HCT116 (cell line): Measurements from ENCODE around the gene TTLL10. TPM values are rescaled to one million over a fixed set of nuclear protein-coding genes. Genes with fewer than 3 reads are reported as not detected.

Source experiments
- ATAC-seq: fragments of 200-7000 bp; cut with Tn5 transposase; 2 replicates; pipeline ENCODE4 v1.9.1; 2020; ENCODE audit warnings: mild to moderate bottlenecking, moderate library complexity
- BruUV-seq: library from RNA; stranded (reverse); fragments of 400-500 nt; replicated peaks from 2 replicates; lab custom pipeline; 2021; lab: Mats Ljungman, UMichigan
- CTCF ChIA-PET: fragments of 300-600 bp; sonication (Branson Sonifier 250); formaldehyde crosslinking; loops from one replicate; lab custom pipeline; 2021; ENCODE audit warnings: antibody characterized with exemption; lab: Charles Lee
- POLR2A ChIA-PET: fragments of 300-600, 350-600 bp; sonication (Branson Sonifier 250); formaldehyde crosslinking; loops from one replicate; lab custom pipeline; 2021; ENCODE audit warnings: antibody characterized with exemption; lab: Charles Lee
- RAD21 ChIA-PET, 2 experiments: fragments of 300-600 bp; sonication (Branson Sonifier 250); formaldehyde crosslinking; loops; one replicate each; lab custom pipeline; 2023; ENCODE audit warnings: low total read pairs in 2 of 2; ENCODE audit not compliant: uncharacterized antibody in 2 of 2, unreplicated experiment in 2 of 2, low non-redundant PET in 1 of 2; lab: Charles Lee
- DNase-seq: peaks from one replicate; pipeline ENCODE4 v3.0.0-alpha.2; 2010; ENCODE audit warnings: low read depth, low spot score
- H2AFZ ChIP-seq: fragments of 200-600 bp; shearing (Covaris generic), sonication (generic); 2 replicates; pipeline ENCODE4 v1.6.1; 2017; ENCODE audit warnings: low read depth, mixed run types, mixed read lengths, antibody characterized with exemption, low read length; ENCODE audit not compliant: poor library complexity, severe bottlenecking
- H3K27ac ChIP-seq: 2 replicates; pipeline ENCODE4 v1.5.1; 2012; ENCODE audit warnings: low read depth, low read length
- H3K27me3 ChIP-seq: fragments of 200-600 bp; sonication (generic); 2 replicates; pipeline ENCODE4 v1.6.1; 2016; ENCODE audit warnings: mixed run types, low read length, mixed read lengths; ENCODE audit not compliant: insufficient read depth
- H3K36me3 ChIP-seq, 2 experiments: fragments of 200-500 bp in 1 of 2; fragments of 200-600 bp in 1 of 2; sonication (Bioruptor generic) in 1 of 2; sonication (generic) in 1 of 2; 2 replicates each; pipeline versions ENCODE4 v1.5.1 to v1.6.1; 2014 to 2016; ENCODE audit warnings: low read length in 2 of 2, inconsistent platforms in 1 of 2, mixed read lengths in 1 of 2, mixed run types in 1 of 2; ENCODE audit not compliant: insufficient read depth in 2 of 2, control insufficient read depth in 1 of 2
- H3K4me1 ChIP-seq, 2 experiments: fragments of 200-600 bp in 1 of 2; sonication (generic) in 1 of 2; 2 replicates each; pipeline versions ENCODE4 v1.5.1 to v1.6.1; 2012 to 2017; ENCODE audit warnings: low read length in 2 of 2, inconsistent platforms in 1 of 2, mild to moderate bottlenecking in 1 of 2, mixed read lengths in 1 of 2, mixed run types in 1 of 2, moderate library complexity in 1 of 2; ENCODE audit not compliant: insufficient read depth in 2 of 2, control insufficient read depth in 1 of 2
- H3K4me2 ChIP-seq: fragments of 200-600 bp; sonication (generic); 2 replicates; pipeline ENCODE4 v1.6.1; 2017; ENCODE audit warnings: mixed run types, low read length, mixed read lengths
- H3K4me3 ChIP-seq, 2 experiments: fragments of 200-600 bp in 1 of 2; sonication (generic) in 1 of 2; replicated peaks in 1 of 2; 2 replicates each; pipeline ENCODE4 v1.5.1; 2011 to 2016; ENCODE audit warnings: low read length in 2 of 2, control low read depth in 1 of 2, low read depth in 1 of 2, mild to moderate bottlenecking in 1 of 2, mixed read lengths in 1 of 2, mixed run types in 1 of 2
- H3K79me2 ChIP-seq: fragments of 200-600 bp; sonication (generic); 2 replicates; pipeline ENCODE4 v1.6.1; 2017; ENCODE audit warnings: mild to moderate bottlenecking, mixed run types, low read length, moderate library complexity, mixed read lengths; ENCODE audit not compliant: insufficient read depth
- H3K9ac ChIP-seq: fragments of 200-600 bp; sonication (generic); 2 replicates; pipeline ENCODE4 v1.6.1; 2016; ENCODE audit warnings: low read length, mixed read lengths
- H3K9me2 ChIP-seq: fragments of 200-600 bp; sonication (generic), shearing (Covaris generic); 2 replicates; pipeline ENCODE4 v1.6.1; 2017; ENCODE audit warnings: mixed run types, mild to moderate bottlenecking, moderate library complexity; ENCODE audit not compliant: insufficient read depth
- H3K9me3 ChIP-seq, 2 experiments: fragments of 200-500 bp in 1 of 2; fragments of 200-600 bp in 1 of 2; sonication (Bioruptor generic) in 1 of 2; sonication (generic) in 1 of 2; 2 replicates each; pipeline ENCODE4 v1.6.1; 2014 to 2017; ENCODE audit warnings: low read length in 2 of 2, mixed read lengths in 2 of 2, inconsistent platforms in 1 of 2, low read depth in 1 of 2, mild to moderate bottlenecking in 1 of 2, mixed run types in 1 of 2, moderate library complexity in 1 of 2; ENCODE audit not compliant: control insufficient read depth in 1 of 2, insufficient read depth in 1 of 2
- H4K20me1 ChIP-seq: fragments of 200-600 bp; sonication (generic), shearing (Covaris generic); 2 replicates; pipeline ENCODE4 v1.6.1; 2017; ENCODE audit warnings: mixed run types, mild to moderate bottlenecking, moderate library complexity; ENCODE audit not compliant: insufficient read depth
- CBX3 ChIP-seq: IDR thresholded peaks from 2 replicates; pipeline ENCODE4 v1.6.1; 2012; ENCODE audit warnings: low read depth
- ELF1 ChIP-seq: IDR thresholded peaks from 2 replicates; pipeline ENCODE4 v1.6.1; 2012; ENCODE audit warnings: low read depth, borderline replicate concordance
- FOSL1 ChIP-seq: IDR thresholded peaks from 2 replicates; pipeline ENCODE4 v1.6.1; 2012; ENCODE audit warnings: low read depth
- JUND ChIP-seq: IDR thresholded peaks from 2 replicates; pipeline ENCODE4 v1.6.1; 2012
- POLR2A ChIP-seq: IDR thresholded peaks from 2 replicates; pipeline ENCODE4 v1.7.0; 2011; ENCODE audit warnings: borderline replicate concordance; ENCODE audit not compliant: insufficient read depth, insufficient read length; ENCODE audit errors: extremely low read depth
- SP1 ChIP-seq: IDR thresholded peaks from 2 replicates; pipeline ENCODE4 v1.6.1; 2012; ENCODE audit warnings: low read depth
- SRF ChIP-seq: IDR thresholded peaks from 2 replicates; pipeline ENCODE4 v1.6.1; 2012; ENCODE audit warnings: low read depth
- YY1 ChIP-seq: IDR thresholded peaks from 2 replicates; pipeline ENCODE4 v1.6.1; 2011; ENCODE audit warnings: low read length, low read depth, moderate library complexity, mild to moderate bottlenecking; ENCODE audit not compliant: insufficient replicate concordance; ENCODE audit errors: extremely low read depth
- intact Hi-C: fragments of 100-400 bp; cut with micrococcal nuclease; formaldehyde crosslinking; loops from 2 replicates; pipeline ENCODE4 v1.10.0; 2022
- total RNA-seq: library from RNA; stranded (reverse); gene quantifications from one replicate; pipeline ENCODE4 v1.2.1, GENCODE V29; 2021; ENCODE audit not compliant: unreplicated experiment
- TF ChIP-seq, protein P1 (sequence below): IDR thresholded peaks from 2 replicates; pipeline ENCODE4 v1.6.1; 2012; ENCODE audit warnings: low read depth
- TF ChIP-seq, protein P2 (sequence below): IDR thresholded peaks from 2 replicates; pipeline ENCODE4 v1.6.1; 2012

Gene TTLL10
- total RNA-seq, 1 experiment from 2014 or later = 0.10 TPM

DNA sequence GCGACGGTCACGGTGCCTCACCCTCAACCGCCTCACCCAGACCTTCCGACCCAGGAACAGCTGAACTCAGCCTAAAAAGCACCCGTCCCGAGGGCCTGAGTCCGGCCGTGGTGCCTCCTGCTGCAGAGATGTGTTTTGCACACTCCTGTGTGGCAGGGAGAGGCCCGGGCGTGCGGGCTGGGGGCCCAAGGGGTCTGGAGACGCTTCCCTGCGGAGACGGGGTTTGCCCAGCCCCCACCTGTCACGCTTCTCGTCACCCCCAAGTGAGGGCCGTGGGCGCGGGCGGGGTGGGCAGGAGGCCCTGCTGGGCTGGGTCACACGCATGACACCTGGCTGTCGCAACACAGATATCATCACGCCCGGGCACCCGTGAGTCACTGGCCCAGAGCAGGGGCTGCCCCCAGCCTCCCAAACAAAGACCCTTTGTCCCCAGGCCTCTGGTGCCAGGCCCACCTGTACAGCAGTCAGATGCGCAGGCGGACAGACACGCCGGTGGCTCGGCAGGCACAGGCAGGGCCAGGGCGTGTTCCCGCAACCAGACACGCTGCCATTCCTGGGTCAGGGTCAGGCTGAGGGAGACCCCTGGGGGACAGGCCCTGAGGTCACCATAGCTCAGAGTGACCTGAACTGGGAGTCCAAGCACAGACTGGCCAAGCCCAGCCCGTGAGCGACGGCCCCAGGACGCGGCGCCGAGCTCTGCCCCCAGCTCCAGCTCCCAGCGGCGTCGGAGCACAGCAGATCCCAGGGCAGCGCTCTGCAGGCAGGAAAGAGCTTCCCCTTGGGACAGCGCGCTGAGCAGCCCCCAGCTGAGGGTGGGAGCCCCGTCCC is 64.4 kb downstream of the TTLL10 start:
- H3K9ac ChIP-seq = no peak overlapping the region
- intact Hi-C loops = no loop called here
- TF ChIP-seq, protein P1, sequence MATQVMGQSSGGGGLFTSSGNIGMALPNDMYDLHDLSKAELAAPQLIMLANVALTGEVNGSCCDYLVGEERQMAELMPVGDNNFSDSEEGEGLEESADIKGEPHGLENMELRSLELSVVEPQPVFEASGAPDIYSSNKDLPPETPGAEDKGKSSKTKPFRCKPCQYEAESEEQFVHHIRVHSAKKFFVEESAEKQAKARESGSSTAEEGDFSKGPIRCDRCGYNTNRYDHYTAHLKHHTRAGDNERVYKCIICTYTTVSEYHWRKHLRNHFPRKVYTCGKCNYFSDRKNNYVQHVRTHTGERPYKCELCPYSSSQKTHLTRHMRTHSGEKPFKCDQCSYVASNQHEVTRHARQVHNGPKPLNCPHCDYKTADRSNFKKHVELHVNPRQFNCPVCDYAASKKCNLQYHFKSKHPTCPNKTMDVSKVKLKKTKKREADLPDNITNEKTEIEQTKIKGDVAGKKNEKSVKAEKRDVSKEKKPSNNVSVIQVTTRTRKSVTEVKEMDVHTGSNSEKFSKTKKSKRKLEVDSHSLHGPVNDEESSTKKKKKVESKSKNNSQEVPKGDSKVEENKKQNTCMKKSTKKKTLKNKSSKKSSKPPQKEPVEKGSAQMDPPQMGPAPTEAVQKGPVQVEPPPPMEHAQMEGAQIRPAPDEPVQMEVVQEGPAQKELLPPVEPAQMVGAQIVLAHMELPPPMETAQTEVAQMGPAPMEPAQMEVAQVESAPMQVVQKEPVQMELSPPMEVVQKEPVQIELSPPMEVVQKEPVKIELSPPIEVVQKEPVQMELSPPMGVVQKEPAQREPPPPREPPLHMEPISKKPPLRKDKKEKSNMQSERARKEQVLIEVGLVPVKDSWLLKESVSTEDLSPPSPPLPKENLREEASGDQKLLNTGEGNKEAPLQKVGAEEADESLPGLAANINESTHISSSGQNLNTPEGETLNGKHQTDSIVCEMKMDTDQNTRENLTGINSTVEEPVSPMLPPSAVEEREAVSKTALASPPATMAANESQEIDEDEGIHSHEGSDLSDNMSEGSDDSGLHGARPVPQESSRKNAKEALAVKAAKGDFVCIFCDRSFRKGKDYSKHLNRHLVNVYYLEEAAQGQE = no peak
- no peak for TF ChIP-seq POLR2A
- no peak for TF ChIP-seq CBX3
- no peak for TF ChIP-seq SP1
- TF ChIP-seq, protein P2, sequence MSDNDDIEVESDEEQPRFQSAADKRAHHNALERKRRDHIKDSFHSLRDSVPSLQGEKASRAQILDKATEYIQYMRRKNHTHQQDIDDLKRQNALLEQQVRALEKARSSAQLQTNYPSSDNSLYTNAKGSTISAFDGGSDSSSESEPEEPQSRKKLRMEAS = no peak
- TF ChIP-seq YY1 = no peak
- no peak for TF ChIP-seq JUND
- no peak for TF ChIP-seq FOSL1
- TF ChIP-seq SRF = no peak
- no peak for TF ChIP-seq ELF1
- TF ChIP-seq, all 23 proteins: peak for 0
- no peak overlapping the region for H2AFZ ChIP-seq
- DNase-seq = peak; percentile 38
- no peaks in the 10 kb centered on the region for H3K9me2 ChIP-seq
- BruUV-seq = no TSS peak
- peak overlapping the region; percentile 8; the same call in 1 of the 2 replicates for H3K27ac ChIP-seq
- H3K9me3 ChIP-seq = no peaks in the 10 kb centered on the region
- ATAC-seq = peak; percentile 56
- H4K20me1 ChIP-seq = no peaks in the 10 kb centered on the region
- no peaks in the 10 kb centered on the region for H3K36me3 ChIP-seq
- RAD21 ChIA-PET = no interaction called here
- CTCF ChIA-PET = no interaction called here
- peaks cover 16% of the 10 kb centered on the region; the same call in 1 of the 2 replicates for H3K79me2 ChIP-seq
- no peak overlapping the region for H3K4me3 ChIP-seq
- POLR2A ChIA-PET = no interaction called here
- peak overlapping the region; percentile 46 for H3K4me2 ChIP-seq
- H3K27me3 ChIP-seq = no peaks in the 10 kb centered on the region
- peaks cover 9 to 23% of the 10 kb centered on the region in 2 experiments; a peak in 3 of 4 replicates for H3K4me1 ChIP-seq
